Iris pigment epithelial cell (primary cell): Measurements from ENCODE around the gene SERINC3.

Experiments
- DNase-seq: peaks from one replicate; pipeline ENCODE4 v3.0.0-alpha.2; 2011; ENCODE audit warnings: low read depth

The SERINC3 gene

GRCh38 chr20:44464514-44464913 lies 57.4 kb downstream of the SERINC3 start:
- DNase-seq = no peak

GRCh38 chr20:44463466-44463865 lies 58.4 kb downstream of the SERINC3 start:
- no peak for DNase-seq

- no peak for DNase-seq
Observed at GRCh38 chr20:44461803-44462174, 60.1 kb downstream of the SERINC3 start.

- DNase-seq = no peak
Observed at GRCh38 chr20:44461142-44461802, 60.6 kb downstream of the SERINC3 start.

- DNase-seq = peak; percentile 40
Observed at GRCh38 chr20:44460795-44461141, 61.1 kb downstream of the SERINC3 start.

- no peak for DNase-seq
Observed at GRCh38 chr20:44459271-44459670, 62.6 kb downstream of the SERINC3 start.

GRCh38 chr20:44457016-44457415 lies 64.9 kb downstream of the SERINC3 start:
- no peak for DNase-seq

GRCh38 chr20:44456611-44457010 lies 65.3 kb downstream of the SERINC3 start:
- DNase-seq = no peak

GRCh38 chr20:44455126-44455525 lies 66.7 kb downstream of the SERINC3 start:
- DNase-seq = no peak

GRCh38 chr20:44454306-44454963 lies 67.4 kb downstream of the SERINC3 start:
- DNase-seq = no peak

- DNase-seq = no peak
Observed at GRCh38 chr20:44450903-44451450, 70.9 kb downstream of the SERINC3 start.

GRCh38 chr20:44450281-44450889 lies 71.5 kb downstream of the SERINC3 start:
- no peak for DNase-seq

- DNase-seq = no peak
Observed at GRCh38 chr20:44449864-44450263, 72.0 kb downstream of the SERINC3 start.

GRCh38 chr20:44448753-44449546 lies 72.9 kb downstream of the SERINC3 start:
- DNase-seq = peak; percentile 16

GRCh38 chr20:44447827-44448419 lies 73.9 kb downstream of the SERINC3 start:
- no peak for DNase-seq
